Keratinocyte (primary cell): Measurements from ENCODE around the gene EGFR.

Experiments used
- EZH2 ChIP-seq: IDR thresholded peaks from one replicate; pipeline ENCODE4 v1.6.1; 2012; ENCODE audit warnings: inconsistent platforms, mild to moderate bottlenecking, low read length, moderate library complexity
- TF ChIP-seq, protein P1 (sequence below), 3 experiments: IDR thresholded peaks in 1 of 3; conservative IDR thresholded peaks in 1 of 3; optimal IDR thresholded peaks in 1 of 3; 2 replicates in 2 of 3; 3 replicates in 1 of 3; pipeline versions ENCODE3 to v1.5.1; 2011; ENCODE audit warnings: low read length in 3 of 3, mild to moderate bottlenecking in 3 of 3, moderate library complexity in 2 of 3, control low read depth in 1 of 3, inconsistent platforms in 1 of 3; ENCODE audit not compliant: insufficient read depth in 2 of 3; ENCODE audit errors: extremely low read depth in 1 of 3

DNA sequence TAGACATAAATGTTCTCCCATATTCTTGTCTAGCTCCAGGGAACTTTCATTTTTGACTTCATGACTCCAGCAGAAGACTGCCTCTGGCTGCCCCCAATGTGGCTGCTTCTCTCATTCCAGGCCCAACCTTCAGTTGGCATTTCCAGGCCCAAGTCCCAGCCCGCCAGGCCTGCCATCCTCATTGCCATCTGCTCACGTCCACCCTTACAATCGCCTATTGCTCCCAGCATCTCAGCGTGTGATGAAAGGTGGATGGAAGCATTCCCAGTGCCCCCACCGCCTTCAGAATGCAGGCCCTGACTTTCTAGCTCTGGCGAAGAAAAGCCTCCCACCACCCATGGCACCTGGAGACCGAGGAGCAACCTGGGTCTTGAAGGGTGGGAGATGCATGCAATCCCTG lies 214.2 kb downstream of the EGFR start:
- TF ChIP-seq, protein P1, sequence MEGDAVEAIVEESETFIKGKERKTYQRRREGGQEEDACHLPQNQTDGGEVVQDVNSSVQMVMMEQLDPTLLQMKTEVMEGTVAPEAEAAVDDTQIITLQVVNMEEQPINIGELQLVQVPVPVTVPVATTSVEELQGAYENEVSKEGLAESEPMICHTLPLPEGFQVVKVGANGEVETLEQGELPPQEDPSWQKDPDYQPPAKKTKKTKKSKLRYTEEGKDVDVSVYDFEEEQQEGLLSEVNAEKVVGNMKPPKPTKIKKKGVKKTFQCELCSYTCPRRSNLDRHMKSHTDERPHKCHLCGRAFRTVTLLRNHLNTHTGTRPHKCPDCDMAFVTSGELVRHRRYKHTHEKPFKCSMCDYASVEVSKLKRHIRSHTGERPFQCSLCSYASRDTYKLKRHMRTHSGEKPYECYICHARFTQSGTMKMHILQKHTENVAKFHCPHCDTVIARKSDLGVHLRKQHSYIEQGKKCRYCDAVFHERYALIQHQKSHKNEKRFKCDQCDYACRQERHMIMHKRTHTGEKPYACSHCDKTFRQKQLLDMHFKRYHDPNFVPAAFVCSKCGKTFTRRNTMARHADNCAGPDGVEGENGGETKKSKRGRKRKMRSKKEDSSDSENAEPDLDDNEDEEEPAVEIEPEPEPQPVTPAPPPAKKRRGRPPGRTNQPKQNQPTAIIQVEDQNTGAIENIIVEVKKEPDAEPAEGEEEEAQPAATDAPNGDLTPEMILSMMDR (optimal IDR thresholded peaks at IDR 0.05 in 1 of 3, IDR thresholded peaks at IDR 0.05 in 1 of 3, conservative IDR thresholded peaks at IDR 0.05 in 1 of 3; ENCODE audit: extremely low read depth in 1 of 3, insufficient read depth in 2 of 3, low read length in 3 of 3), result no peak
- no peak for TF ChIP-seq EZH2
